HEK293T (cell line): ENCODE results near the gene CNOT6.

Source experiments
- BHLHE40 ChIP-seq: fragments of 450-650 bp; IDR thresholded peaks from 2 replicates; pipeline ENCODE4 v1.6.1; 2016; ENCODE audit warnings: mild to moderate bottlenecking, moderate library complexity, borderline replicate concordance
- ELF4 ChIP-seq: fragments of 450-650 bp; IDR thresholded peaks from 2 replicates; pipeline ENCODE4 v1.6.1; 2017; ENCODE audit warnings: antibody characterized with exemption
- FOXA1 ChIP-seq: fragments of 450-650 bp; IDR thresholded peaks from 2 replicates; pipeline ENCODE4 v1.6.1; 2016; ENCODE audit warnings: mild to moderate bottlenecking
- FOXK2 ChIP-seq: fragments of 450-650 bp; IDR thresholded peaks from 2 replicates; pipeline ENCODE4 v1.6.1; 2016; ENCODE audit warnings: mild to moderate bottlenecking
- FOXM1 ChIP-seq: fragments of 450-650 bp; IDR thresholded peaks from 2 replicates; pipeline ENCODE4 v1.6.1; 2017; ENCODE audit warnings: mild to moderate bottlenecking, borderline replicate concordance
- HDGF ChIP-seq: fragments of 450-650 bp; IDR thresholded peaks from 2 replicates; pipeline ENCODE4 v1.6.1; 2017; ENCODE audit warnings: antibody characterized with exemption, borderline replicate concordance
- SP1 ChIP-seq: fragments of 450-650 bp; IDR thresholded peaks from 2 replicates; pipeline ENCODE4 v1.6.1; 2017
- ZNF384 ChIP-seq: fragments of 450-650 bp; IDR thresholded peaks from 2 replicates; pipeline ENCODE4 v1.6.1; 2016

DNA sequence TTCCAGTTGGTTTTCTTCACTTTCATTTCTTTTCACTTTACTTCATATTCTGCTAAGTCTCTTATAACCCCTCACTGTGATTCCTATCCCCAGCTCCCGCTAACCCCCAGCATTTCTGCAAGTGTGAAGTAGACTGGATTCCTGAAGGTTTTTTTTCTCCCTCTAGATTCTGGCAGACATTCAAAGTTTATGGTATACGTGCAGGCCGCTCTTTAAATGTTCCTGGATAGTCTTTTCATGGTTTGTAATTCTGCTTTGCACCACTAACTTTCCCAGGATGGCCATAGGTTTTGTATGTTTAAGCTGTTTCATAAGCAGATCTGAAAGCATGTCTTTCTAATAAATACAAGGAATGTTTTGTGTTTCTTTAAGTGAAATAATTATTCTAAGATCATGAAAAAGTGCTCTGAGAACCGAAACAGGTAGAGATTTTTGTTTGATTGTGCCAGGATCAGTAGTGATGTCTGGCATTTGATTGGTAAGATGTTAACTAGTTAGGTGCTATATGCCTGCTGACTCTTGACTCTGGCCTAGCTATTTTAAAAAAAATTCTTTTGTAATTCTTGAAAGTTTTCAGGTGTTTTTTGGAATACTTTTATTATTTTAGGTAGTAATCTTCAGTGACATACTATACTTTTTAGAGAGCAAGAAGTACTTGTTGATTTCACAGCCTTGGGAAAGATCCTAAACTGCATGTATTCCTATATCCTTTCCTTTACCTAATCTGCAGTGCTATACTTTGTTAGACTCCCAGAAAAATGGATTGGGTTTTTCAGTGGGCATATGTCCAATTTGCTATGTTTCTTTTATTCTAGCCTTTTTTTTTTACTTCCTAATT is 29.7 kb downstream of the CNOT6 start:
- TF ChIP-seq ELF4 (no peak), FOXA1 (no peak), FOXM1 (no peak), BHLHE40 (no peak), HDGF (no peak), SP1 (no peak), FOXK2 (no peak), ZNF384 (no peak)
